ENCODE measurements around the gene CHST6.
"Not testable (repeated sequence)": the region's sequence is repeated elsewhere in the genome, so short reads cannot be mapped to it uniquely, and the experiment has no call there.

CHST6 gene

GRCh38 chr16:75495076-75495674 lies at the start of gene CHST6:
TSS of gene CHST6 (minus strand) at chr16:75495441. CDS start at chr16:75479828, 15,613 bp downstream.
- no peak for DNase-seq

DNA sequence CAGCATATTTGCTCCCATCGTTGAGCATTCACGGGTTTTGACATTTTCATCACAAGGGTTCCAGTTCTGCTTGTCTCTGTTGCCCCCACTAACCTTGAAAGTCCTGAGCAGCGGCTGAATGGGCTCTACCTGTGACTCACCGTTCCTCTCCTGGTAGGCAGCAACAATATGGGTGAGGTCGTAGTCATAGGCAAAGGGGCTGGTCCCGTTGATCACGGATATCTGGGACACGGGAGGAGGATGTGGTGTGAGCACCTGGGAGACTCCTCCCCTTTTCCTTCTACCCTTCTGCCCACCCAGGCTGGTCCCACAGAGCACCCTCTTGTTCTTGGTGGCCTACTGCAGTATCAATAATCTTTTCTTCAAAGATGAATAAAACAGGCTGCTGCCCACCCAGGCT lies 47.2 kb upstream of the CHST6 start:
- not testable (repeated sequence) for DNase-seq

DNA sequence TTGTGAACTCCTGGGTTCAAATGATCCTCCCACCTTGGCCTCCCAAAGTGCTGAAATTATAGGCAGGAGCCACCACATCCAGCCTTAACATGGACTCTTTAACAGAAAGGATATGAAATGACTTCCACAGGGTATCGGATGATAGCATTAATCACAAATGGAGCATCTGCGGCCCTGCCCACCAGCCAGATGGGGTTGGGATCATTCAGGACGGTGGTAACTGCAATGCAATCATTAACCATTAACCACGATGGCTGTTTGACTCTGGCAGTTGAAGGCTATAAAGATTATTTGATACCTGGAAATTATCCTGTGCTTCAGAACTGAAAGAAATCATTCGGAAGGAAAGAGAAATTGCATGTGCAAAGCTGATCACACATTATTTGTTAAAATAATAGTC lies 46.0 kb upstream of the CHST6 start:
- DNase-seq: no peak

DNA sequence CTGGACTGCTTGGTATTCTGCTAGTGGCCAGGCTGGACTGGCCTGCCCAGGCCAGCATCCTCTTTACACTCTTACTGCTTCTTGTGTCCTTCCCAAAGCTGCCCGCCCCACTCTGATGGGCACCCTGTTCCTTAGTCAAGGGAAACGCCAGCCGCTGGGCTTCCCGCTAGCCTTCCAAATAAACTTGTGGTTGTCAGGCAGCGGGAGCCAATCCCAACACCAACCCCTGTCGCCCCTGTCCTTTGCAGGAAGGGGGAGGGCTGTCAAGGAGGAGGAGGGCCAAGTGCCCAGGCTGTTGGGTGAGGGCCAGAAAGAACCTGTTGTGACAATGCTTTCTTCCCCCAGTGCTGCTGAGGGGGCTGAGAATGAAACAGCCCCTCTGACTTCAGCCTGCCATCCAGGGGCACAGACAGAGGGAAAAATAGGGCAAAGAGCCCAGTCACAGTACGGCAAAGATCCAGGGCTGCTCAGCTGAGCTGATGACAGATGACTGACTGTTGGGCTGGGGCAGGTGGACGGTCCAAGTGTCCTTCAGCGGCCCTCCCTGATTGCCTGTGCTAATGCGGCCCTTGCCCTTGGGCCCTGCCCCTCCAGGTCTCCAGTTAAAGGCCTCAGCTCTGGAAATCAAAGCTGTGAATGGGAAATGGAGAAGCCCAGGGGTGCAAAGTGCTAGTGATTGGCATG lies 43.8 kb upstream of the CHST6 start:
- DNase-seq: not testable (repeated sequence)

DNA sequence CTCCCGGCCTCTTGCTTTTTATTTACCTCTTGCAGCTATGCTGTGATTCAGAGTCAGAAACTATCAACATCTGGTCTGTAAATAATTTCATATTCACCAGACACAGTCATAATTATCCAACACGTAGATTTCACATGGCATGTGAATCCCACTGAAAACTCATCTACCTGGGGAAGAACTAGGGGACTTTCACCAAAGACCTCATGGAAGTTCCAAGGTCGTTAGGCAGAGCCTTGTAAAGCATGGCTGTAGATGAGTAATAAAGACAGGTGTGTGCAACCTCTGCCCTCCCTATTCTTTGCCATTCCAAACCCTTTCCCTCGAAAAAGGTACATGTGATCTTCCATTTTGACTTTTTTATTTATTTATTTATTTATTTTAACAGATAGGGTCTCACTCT lies 42.5 kb upstream of the CHST6 start:
- DNase-seq: no peak

DNA sequence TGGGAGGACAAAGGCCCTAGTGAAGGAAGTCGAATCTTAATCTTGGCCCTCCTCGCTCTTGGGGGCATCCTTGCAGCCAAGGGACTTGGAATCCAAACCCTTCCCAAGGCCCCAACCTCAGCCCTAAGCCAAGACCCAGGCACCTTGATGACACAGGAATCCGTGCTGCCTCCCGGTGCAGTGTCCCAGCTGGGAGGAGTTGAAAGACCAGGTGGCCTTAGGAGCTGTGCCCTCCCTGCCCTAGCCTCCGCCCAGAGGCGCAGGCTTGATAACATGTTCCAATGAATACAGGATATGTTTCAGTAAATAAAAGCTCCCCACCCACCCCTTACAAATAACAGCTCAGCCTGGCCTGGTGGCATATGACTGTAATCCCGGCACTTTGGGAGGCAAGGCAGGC lies 40.7 kb upstream of the CHST6 start, which contains the start of gene CHST5:
Gene CHST5 (minus strand): TSS at position 208 of the 400 bp plus-strand sequence. CDS start 5,724 bp downstream, outside the sequence.
- DNase-seq: no peak

DNA sequence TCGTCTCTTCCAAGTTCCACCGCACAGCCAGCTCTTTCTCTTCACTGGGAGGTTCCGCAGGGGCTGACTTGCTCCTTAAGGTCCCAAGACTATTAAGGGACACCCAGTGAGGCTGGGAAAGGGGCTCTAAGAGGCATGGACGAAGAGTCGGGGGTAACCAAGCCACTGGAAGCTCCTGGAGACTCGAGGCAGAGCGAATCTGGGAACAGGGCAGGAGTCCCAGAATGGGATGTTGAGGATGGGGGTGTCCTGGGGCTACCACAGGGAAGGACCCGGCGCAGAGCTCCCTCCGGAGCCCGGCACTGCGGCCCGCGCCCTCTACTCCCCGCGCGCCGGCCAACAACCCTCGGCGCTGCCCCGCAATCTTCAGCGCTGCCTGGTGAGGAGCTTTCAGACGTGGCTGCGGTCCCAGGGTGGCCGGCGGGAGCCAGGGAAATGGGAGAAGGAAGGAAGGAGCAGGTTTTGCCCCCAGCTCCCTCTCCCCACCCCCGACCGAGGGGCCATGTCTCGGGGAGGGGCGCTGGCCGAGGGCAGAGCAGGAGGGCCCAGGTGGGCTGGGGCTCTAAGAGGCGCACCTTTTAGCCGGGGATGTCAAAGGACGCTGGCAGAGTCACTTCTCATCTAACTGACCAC lies 40.1 kb upstream of the CHST6 start:
- DNase-seq: no peak

DNA sequence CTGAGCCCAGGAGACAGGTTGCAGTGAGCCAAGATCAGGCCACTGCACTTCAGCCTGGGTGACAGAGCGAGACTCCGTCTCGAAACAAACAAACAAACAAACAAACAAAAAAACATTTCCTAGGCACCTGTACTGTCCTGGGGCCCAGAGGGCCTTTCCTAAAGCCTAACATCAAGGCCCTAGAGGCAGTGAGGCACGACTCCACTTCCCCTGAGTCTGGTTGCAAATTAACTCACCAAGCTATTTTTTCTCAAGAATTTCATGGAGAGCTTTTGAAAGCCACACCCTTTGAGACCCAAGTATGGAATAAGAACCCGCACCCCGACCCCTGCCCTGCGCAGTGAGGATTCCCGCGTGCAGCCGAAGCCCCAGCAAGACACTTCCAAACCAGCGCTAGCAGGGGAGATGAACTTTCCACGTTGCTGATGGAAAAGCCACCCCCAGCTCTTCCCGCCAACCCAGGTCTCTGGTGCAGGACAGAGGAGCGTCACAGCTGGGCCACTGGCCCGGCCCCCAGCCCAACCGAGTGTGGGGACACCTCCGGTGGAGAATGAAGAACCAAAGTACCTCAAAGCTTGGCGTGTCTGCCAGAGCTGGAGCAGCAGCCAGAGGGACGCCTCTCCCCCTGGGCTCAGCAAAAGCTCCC lies 39.4 kb upstream of the CHST6 start:
- DNase-seq: no peak

- DNase-seq: no peak
Observed at GRCh38 chr16:75532791-75533190, 37.5 kb upstream of the CHST6 start.

DNA sequence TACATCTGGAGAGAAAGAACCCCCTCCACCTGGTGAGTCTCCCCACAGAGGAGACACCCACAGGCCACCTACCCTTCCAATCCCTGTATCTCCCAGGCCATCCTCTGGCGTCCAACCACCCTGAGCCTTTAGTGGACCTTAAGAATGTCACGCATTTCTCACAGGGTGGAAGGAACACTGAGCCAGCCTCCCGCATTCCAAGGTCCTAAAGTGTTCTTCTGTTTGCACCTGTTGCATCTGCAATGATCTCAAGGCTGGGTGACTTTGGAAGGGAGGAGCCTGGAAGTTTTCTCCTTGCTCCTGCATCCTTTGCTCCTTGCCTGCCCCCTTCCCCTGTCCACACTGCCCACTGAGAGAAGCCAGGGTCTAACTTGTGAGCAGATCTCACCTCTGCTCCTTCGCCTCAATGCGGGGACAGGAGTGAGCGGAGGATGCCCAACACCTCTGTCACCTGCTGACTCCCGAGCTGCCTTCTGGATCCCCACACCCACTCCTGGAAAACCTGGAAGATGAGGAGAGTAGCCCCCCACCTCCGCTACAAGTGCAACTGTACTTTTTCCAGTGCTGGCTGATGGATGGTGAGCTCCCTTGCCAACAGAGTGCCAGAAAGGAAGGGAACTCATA lies 37.0 kb upstream of the CHST6 start:
- DNase-seq: no peak

DNA sequence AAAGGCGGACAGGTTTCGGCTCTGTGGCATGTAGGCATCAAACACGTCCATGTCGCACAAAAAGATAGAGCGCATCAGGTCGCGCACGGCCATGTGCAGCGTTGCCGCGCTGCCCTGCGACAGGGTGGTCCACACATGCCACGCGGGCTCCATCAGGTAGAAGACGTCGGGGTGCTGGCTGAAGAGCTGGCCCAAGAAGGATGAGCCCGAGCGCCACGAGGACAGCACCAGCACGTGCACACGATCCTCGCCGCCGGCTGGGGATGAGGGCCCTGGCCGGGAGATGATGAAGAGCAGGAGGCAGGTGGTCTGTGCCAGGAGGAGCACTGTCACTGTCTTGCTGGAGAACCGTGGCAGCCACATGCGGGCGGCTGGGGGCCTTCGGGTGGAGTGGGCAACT lies 34.7 kb upstream of the CHST6 start:
- DNase-seq: no peak

DNA sequence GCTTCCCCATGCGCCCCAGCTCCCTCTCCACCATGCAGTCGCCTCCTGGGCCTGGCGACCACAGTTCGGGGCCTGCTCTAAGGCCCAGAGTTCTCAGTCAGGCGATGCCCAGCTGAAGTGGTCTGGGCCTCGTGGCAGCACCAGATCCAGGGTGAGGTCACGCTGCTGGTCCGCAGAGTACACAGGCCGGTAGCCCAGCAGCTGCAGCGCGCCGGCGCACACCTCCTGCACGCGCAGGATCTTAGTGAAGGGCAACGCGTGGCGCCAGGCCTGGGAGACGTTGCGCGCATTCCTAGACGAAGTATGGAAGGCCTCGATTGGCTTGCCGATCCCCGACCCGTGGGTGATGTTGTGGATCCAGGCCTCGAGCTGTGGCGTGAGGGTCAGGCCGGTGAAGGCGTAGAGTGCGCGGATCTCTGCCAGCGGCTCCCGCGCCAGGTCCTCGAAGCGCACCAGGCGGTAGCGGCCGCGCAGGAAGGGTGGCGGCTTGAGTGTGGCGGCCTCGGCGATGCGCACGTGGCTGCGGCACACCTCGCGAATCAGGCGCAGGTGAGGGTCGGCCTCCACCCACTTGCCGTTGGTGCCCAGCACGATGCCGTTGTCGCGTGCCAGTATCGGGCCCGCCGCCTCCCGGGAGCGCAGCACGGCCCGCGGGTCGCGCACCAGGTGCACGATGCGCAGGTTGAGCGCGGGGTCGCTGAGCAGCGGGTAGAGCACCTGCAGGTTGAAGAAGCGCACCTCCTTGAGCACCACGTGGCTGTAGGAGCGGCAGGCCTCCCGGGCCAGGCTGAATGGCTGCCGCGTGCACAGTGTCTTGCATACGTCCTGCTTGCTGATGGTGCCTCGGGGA lies 34.0 kb upstream of the CHST6 start:
- DNase-seq: no peak

- no peak for DNase-seq
Observed at GRCh38 chr16:75527825-75528299, 32.6 kb upstream of the CHST6 start.

DNA sequence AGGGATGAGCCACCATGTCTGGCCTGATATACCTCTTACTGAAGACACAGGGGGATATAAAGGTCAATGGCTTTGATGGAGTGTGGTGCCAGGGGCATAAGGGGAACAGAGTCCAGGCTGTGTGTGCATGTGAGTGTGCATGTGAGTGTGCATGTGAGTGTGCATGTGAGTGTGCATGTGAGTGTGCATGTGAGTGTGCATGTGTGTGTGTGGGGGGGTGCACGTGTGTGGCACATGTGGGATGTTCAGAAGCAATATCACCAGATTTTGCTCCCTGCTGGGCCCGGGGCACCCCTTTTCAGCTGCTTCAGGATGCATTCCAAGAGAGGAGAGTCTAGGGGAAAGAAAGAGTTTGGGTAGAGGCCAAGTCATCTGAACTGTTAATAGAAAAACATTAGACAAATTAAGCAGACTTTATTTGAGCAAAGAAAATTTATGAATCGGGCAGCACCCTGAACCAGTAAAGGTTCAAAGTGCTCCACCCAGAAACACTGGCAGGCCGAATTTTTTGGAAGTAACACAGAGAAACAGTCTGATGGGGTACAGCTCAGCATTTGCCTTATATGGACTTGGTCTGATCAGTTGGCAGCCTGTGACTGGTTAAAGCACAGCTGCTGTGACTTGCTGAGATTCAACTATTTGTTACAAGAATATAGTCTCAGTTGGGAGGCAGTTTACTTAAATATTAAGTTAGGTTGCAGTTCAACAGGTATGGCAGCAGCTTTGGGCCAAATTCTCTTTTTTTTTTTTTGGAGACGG lies 31.0 kb upstream of the CHST6 start:
- DNase-seq: no peak

DNA sequence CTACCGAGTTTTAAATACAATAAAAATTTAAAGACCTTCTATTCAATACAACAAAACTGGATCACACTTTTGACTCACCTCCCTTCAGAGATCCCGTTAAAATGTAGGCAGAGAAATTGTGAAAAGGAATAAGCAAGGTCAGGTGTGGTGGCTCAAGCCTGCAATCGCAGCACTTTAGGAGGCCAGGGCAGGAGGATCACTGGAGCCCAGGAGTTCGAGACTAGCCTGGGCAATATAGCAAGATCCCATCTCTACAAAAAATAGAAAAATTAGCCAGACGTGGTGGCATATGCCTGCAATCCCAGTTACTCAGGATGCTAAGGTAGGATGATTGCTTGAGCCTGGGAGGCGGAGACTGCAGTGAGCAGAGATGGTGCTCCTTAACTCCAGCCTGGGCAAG lies 23.9 kb upstream of the CHST6 start:
- no peak for DNase-seq

DNA sequence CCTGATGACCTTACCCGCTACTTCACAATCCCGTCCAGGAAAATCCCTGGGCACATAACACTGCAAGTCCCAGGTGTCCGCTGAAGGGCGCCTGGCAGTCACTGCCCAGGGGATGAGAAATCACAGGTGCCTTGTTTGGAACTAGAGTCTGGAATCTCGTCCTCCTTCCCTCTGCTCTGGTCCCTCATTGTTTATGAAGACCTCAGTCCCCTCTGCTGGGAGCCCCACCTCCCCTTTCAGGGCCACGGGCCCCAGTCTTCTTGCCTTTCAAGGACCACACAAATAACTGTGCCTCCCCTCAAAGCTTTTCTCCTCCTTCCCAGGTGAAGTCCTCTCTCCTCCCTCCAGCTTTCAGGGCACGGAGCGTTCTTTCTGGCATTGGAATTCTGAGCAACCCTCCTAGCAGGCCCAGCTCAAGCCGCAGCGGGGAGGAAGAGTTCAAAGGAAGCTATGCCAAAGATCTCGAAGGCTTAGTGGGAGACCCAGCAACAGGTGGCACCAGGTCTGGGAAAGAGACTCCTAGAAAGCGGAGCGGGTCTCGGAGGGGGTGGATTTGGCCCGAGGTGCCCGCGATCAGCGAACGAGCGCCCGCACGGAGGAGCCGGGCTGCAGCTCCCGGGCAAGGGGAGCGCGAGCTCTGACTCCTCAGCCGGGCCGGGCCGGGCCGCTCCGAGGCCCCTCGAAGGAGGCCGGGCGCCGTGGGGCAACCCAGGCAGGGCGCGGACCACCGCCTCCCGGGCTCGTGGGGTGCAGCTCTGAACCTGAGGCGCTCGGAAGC lies 21.1 kb upstream of the CHST6 start:
- DNase-seq: peak in 1 of 2 donors; percentile 31

DNA sequence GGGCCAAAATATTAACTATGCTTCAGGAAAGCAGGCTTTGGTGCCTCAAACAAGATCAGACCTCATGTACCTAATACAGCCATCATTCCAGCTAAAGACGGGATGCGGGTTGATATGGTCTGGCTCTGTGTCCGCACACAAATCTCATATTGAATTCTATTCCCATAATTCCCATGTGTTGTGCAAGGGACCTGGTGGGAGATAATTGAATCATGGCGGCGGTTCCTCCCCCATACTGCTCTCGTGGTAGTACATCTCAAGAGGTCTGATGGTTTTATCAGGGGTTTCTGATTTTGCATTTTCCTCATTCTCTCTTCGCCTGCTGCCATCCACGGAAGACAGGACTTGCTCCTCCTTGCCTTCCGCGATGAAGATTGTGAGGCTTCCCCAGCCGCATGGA lies 19.1 kb upstream of the CHST6 start:
- DNase-seq: no peak

GRCh38 chr16:75506574-75506973 lies 11.3 kb upstream of the CHST6 start:
- DNase-seq: peak in 1 of 2 donors; percentile 5

GRCh38 chr16:75506107-75506506 lies 10.9 kb upstream of the CHST6 start:
- DNase-seq: no peak

DNA sequence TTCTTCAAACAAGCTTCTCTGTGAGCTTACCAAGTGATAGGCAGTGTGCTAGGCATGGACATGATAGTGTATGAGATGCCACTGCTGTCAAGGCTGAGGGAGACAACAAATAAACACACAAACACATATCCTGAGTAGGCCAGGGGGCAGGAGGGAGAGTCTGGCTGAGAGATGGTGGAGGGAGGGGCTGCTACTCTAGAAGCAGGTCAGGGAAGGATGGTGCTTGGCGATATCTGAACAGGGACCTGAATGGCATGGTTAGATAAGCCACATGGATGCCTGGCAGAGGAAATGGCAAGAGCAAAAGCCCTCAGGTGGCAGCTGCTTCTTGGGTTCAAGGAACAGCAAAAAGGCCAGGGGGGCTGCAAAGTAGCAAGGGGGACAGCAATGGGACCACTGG lies 8.6 kb upstream of the CHST6 start:
- no peak for DNase-seq

Measured in bone marrow (tissue), 2 donors.